VCaP (cell line): ENCODE data around the gene TGFBRAP1.
A peak's percentile ranks its signal among the peaks of the same experiment; 100 is the strongest.

Experiments
- H3K27ac ChIP-seq: fragments of 450-650 bp; 2 replicates; pipeline ENCODE4 v1.5.1; 2017
- TF ChIP-seq, protein P1 (sequence below): fragments of 450-650 bp; conservative IDR thresholded peaks from 2 replicates; pipeline ENCODE4 v1.5.1; 2017; ENCODE audit warnings: mild to moderate bottlenecking, moderate library complexity

The TGFBRAP1 gene

DNA sequence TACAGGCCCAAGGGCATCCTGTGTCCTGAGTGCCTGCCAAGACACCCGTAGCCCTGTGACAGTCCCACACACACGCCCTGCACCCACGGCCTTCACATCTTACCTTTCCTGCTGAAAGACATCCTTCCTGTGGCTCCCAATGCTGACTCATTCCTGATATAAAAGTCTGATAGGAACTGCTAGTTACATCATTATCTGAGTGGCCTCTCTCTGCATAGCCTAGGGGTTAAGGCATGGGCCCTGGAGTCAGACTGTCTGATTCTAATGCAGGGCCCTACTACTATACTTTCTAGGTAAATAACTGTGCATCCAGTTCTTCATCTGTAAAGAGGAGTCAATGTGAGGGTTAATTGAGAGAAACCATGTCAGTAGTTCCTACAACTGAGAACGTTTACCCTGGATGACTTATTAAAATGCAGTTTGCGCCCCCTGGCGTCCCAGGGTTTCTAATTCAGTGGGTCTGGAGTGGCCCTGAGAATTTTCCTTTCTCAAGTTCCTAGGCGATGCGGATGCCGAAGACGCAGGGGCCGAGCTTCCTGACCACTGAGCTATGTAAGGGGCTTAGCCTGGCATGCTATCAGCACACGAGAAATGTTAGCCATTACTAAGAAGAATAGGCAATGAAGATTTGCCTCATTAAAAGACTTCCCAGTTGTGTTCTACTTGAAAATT lies 94.0 kb downstream of the TGFBRAP1 start:
- H3K27ac ChIP-seq: peak overlapping the region; percentile 26; the same call in 1 of the 2 replicates
- TF ChIP-seq, protein P1, sequence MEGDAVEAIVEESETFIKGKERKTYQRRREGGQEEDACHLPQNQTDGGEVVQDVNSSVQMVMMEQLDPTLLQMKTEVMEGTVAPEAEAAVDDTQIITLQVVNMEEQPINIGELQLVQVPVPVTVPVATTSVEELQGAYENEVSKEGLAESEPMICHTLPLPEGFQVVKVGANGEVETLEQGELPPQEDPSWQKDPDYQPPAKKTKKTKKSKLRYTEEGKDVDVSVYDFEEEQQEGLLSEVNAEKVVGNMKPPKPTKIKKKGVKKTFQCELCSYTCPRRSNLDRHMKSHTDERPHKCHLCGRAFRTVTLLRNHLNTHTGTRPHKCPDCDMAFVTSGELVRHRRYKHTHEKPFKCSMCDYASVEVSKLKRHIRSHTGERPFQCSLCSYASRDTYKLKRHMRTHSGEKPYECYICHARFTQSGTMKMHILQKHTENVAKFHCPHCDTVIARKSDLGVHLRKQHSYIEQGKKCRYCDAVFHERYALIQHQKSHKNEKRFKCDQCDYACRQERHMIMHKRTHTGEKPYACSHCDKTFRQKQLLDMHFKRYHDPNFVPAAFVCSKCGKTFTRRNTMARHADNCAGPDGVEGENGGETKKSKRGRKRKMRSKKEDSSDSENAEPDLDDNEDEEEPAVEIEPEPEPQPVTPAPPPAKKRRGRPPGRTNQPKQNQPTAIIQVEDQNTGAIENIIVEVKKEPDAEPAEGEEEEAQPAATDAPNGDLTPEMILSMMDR: peak; percentile 83

DNA sequence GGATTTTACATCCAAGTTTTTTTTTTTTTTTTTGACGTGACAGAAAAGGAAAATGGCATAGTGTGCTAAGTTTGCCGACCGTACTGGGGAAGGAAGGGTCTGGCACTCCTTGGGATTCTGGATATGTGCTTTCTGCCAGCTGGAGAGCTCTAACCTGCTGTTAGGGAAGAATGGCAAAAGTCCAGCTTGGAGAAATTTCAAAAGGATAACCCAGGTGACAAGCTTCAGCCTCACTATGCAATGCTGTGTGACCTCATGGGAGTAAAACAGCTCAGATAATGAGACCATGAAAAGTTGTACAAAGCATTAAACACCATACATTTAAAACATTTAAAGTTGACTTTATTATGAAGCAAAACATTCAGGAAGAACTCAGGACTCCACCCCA lies 98.3 kb downstream of the TGFBRAP1 start:
- peak overlapping the region; percentile 54 for H3K27ac ChIP-seq
- TF ChIP-seq, protein P1: no peak

DNA sequence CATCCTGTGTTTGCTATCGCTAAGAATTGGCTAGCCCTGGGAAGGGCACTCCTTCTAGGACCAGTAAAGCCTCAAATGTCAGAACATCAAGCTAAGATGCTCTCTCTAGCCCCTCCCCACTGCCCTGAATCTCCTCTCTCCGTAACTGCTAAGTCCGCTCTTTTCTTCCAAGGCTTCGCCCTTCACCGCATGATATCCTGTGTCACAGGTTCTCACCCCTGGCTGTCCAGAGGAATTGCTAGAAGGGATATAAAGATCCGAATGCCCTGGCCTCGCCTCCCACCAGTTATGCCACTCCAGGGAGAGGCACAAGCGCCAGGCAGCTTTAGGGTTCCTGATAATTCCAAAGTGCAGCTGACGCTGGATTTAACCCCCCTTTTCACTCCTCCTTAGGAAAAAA lies 105.1 kb downstream of the TGFBRAP1 start:
- no peak overlapping the region for H3K27ac ChIP-seq
- TF ChIP-seq, protein P1: no peak

DNA sequence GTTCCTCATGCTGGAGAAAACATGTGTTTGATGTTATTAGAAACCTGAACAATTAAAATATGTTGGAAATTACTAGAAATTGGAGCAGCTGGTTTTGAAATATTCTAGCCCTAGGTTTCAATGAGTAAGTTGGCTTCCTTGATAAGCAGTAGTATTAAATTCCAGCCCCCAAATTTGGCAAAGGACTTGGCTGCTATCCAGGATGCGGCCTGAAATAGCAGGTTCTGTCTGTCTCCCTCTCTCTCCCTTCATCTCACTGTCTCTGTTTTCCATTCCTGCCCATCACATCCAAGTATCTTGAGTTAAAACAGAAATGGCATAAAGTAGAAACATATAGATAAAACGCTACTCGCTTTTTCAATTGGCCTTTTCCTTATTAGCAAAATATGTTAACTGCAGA lies 108.9 kb downstream of the TGFBRAP1 start:
- TF ChIP-seq, protein P1: no peak
- no peak overlapping the region for H3K27ac ChIP-seq

DNA sequence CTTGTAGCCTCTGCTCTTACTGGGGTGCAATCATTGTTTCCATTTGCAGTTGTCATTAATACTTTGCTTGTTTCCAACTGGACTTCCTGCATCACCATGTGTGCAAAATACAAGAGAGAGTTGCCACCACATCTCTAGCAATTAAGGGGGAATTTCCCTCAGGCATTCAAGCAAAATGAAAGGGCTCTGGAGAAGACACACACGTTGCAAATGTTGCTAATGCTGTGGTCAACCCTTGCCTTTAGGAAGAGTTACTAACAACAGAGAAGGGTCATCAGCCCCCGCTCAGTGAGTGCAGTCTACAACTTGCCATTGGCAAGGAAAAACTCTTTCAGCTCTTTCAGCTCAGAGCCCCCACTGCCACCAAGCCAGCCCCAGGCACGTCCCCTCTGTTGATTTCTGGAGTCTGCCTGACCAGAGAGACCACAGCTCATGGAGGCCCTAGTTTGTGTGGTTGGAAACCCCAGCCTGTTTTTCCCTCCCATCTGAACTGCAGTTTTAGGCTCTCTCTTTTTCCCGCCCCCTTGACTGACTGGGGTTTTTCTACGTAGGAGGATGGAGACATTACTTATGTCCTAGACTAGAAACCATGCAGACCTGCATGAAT lies 113.8 kb downstream of the TGFBRAP1 start:
- TF ChIP-seq, protein P1: no peak
- H3K27ac ChIP-seq: no peak overlapping the region
